DMS53 (cell line): ENCODE data around the gene S100A2.
A peak's percentile ranks its signal among the peaks of the same experiment; 100 is the strongest.
"Not testable (repeated sequence)": the region's sequence is repeated elsewhere in the genome, so short reads cannot be mapped to it uniquely, and the experiment has no call there.

Experiments used
- DNase-seq: peaks from one replicate; lab custom pipeline; 2025; lab: John Stamatoyannopoulos, UW

S100A2 gene

GRCh38 chr1:153588482-153588881 is 22.8 kb upstream of the S100A2 start:
- DNase-seq, result no peak

- not testable (repeated sequence) for DNase-seq
Observed at GRCh38 chr1:153588033-153588432, 22.4 kb upstream of the S100A2 start.

DNA sequence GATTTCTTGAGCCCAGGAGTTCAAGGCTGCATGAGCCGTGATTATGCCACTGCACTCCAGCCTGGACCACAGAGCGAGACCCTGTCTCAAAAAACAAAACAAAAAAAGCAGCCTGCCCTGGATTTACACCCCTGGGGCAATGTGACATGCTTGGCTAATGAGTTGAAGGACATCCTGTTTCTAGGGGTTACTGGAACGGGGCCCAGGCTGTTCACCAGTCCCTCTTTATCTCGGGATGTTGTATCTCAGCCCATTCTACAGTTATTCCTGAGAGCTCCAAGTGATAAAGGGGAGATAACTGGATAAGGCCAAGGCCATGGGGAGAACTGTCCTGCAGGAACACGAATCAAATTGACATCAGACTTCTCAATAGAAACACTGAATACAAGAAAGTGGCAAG is 21.7 kb upstream of the S100A2 start:
- no peak for DNase-seq

DNA sequence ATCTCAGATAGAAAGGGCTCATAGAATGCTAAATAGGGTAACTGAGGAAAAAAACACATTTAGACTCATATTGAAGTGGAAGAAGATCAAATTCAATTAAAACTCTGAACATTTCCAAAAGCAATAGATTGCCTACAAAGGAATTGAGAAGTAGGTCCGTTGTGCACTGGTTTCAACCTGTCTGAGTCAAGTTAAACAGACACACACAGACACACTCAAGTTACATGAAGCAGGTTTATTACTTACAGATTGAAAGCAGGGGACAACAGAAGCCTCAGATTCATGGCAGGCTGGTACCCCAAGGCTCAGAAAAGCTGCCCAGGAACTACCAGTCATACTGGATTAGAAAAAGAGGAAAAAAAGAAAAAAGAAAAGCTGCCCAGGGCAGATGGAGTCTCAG is 20.7 kb upstream of the S100A2 start:
- DNase-seq, result no peak

- DNase-seq, result no peak
Observed at GRCh38 chr1:153585006-153585405, 19.4 kb upstream of the S100A2 start.

GRCh38 chr1:153583976-153584375 is 18.3 kb upstream of the S100A2 start:
- DNase-seq, result no peak

DNA sequence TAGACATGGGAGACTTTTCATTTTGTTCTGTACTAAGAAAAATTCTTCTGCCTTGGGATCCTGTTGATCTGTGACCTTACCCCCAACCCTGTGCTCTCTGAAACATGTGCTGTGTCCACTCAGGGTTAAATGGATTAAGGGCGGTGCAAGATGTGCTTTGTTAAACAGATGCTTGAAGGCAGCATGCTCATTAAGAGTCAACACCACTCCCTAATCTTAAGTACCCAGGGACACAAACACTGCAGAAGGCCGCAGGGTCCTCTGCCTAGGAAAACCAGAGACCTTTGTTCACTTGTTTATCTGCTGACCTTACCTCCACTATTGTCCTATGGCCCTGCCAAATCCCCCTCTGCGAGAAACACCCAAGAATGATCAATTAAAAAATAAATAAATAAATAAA is 17.9 kb upstream of the S100A2 start:
- not testable (repeated sequence) for DNase-seq

GRCh38 chr1:153582836-153583235 is 17.2 kb upstream of the S100A2 start:
- not testable (repeated sequence) for DNase-seq

DNA sequence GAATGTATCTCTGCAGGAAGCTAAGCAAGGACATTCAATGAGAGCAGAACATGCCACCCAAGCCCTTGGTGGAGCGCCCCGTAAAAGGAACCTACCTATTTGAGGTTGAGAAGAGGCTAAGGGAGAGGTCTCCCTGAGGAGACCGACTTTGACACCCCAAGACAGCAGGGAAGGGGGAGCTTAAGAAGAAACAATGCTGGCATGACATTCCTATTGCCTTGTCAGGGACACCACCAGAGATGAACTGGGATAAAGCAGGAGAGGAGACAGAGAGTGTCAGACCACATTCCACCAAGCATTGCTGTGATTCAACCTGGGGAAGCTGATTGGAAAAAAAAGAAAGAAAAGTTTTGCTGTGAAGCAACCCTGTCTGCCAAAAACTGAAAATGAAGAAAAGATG is 13.3 kb upstream of the S100A2 start:
- DNase-seq, result no peak

DNA sequence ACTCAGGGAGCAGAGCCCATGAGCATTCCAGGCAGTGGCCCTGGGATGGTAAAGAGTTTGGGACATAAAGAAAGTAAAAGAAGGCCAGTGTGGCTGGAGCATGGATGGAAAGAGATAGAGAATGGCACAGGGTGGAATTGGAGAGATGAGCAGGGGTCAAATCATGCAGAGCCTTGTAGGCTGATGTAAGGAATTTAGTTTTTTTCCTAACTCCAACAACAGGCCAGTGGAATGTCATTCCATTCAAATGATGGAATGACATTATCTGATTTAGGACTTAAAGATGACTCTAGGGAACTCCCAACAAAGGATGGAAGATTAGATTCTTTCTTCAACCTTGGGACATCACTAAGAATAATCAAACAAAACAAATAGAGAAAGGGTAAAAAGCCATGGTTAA is 12.8 kb upstream of the S100A2 start:
- DNase-seq, result no peak

GRCh38 chr1:153577624-153578051 is 12.0 kb upstream of the S100A2 start:
- DNase-seq, result no peak

GRCh38 chr1:153577138-153577537 is 11.5 kb upstream of the S100A2 start:
- DNase-seq, result no peak

DNA sequence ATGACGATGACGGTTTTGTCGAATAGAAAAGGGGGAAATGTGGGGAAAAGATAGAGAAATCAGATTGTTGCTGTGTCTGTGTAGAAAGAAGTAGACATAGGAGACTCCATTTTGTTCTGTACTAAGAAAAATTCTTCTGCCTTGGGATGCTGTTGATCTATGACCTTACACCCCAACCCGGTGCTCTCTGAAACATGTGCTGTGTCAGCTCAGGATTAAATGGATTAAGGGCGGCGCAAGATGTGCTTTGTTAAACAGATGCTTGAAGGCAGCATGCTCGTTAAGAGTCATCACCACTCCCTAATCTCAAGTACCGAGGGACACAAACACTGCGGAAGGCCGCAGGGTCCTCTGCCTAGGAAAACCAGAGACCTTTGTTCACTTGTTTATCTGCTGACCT is 9.9 kb upstream of the S100A2 start:
- not testable (repeated sequence) for DNase-seq

DNA sequence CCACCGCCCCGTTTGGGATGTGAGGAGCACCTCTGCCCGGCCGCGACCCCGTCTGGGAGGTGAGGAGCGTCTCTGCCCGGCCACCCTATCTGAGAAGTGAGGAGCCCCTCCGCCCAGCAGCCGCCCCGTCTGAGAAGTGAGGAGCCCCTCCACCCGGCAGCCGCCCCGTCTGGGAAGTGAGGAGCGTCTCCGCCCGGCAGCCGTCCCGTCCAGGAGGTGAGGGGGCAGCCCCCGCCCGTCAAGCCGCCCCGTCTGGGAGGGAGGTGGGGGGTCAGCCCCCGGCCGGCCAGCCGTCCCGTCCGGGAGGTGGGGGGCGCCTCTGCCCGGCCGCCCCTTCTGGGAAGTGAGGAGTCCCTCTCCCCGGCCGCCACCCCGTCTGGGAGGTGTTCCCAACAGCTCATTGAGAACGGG is 9.4 kb upstream of the S100A2 start:
- not testable (repeated sequence) for DNase-seq

- DNase-seq, result no peak
Observed at GRCh38 chr1:153573351-153573750, 7.7 kb upstream of the S100A2 start.

GRCh38 chr1:153572569-153573015 is 6.9 kb upstream of the S100A2 start:
- peak; percentile 92 for DNase-seq

- no peak for DNase-seq
Observed at GRCh38 chr1:153571706-153572105, 6.1 kb upstream of the S100A2 start.

DNA sequence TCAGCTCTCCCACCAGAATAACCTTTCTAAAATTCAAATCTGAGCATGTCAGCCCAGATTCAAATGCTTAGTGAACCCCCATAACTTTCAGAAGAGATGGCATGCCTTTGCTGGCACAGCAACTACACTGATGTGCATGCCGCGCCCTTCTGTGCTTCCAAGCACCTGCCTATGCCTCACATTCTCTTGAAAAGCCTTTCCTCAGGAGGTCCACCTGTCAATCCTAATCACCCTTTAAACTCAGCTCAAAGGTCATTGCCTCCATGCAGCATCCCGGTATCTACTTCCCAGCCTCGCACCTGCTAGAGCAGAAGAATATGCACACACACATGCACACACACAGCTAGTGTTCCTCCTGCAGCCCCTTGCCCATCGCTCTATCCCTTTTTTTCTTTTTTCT is 5.2 kb upstream of the S100A2 start:
- DNase-seq, result peak; percentile 68

GRCh38 chr1:153569465-153569864 is 3.8 kb upstream of the S100A2 start:
- no peak for DNase-seq

GRCh38 chr1:153568367-153569099 is 2.9 kb upstream of the S100A2 start:
- DNase-seq, result peak; percentile 96

- peak; percentile 87 for DNase-seq
Observed at GRCh38 chr1:153567621-153568366, 2.1 kb upstream of the S100A2 start.

DNA sequence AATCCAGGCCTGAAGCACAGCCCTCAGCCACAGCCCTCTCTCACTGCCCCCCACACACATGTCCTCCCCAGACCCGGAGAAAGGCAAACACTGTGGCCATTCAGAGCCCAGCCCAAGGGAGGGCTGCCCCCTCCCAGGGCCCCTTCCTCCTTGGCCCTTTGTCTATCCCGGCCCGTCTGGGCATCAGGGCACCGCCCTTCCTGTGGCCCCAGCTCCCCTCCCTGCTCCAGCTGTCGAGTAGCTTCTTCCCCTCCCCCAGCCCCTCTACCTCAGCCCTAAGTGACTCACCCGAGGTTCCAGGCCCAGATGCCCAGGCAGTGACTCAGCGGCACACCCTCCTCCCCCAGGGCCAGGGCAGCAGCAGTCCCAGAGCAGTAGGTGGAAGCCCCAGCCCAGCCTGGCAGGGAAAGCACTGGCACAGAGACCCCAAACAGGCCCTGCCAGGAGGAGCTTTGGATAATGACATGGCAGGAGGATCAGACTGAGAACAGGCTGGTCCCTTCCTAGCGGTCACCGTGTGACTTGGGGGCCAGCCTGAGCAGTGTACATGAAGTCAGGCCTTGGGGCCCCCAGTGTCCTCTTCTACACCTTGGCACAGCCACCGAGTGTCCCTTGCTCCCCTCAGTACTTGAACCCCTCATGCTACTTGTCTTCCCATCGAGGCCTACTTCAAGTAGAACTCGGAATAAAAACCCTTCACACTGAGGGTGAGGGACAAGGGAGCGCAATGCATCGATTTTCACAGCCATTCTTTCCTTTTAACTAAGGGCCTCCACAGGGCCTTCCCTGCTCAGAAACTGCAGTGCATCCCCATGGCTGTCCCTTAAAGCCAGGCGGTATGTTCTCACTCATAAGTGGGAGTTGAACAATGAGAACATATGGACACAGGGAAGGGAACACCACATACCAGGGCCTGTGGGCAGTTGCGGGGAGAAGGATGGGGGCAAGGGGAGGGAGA is 1.0 kb upstream of the S100A2 start:
- DNase-seq, result peak; percentile 99
